Measurements from ENCODE around the gene GSTM4.
"Not testable (repeated sequence)": the region's sequence is repeated elsewhere in the genome, so short reads cannot be mapped to it uniquely, and the experiment has no call there.

GRCh38 chr1:109684777-109685176, 28.9 kb downstream of the GSTM4 start:
- TF ChIP-seq, protein P1, sequence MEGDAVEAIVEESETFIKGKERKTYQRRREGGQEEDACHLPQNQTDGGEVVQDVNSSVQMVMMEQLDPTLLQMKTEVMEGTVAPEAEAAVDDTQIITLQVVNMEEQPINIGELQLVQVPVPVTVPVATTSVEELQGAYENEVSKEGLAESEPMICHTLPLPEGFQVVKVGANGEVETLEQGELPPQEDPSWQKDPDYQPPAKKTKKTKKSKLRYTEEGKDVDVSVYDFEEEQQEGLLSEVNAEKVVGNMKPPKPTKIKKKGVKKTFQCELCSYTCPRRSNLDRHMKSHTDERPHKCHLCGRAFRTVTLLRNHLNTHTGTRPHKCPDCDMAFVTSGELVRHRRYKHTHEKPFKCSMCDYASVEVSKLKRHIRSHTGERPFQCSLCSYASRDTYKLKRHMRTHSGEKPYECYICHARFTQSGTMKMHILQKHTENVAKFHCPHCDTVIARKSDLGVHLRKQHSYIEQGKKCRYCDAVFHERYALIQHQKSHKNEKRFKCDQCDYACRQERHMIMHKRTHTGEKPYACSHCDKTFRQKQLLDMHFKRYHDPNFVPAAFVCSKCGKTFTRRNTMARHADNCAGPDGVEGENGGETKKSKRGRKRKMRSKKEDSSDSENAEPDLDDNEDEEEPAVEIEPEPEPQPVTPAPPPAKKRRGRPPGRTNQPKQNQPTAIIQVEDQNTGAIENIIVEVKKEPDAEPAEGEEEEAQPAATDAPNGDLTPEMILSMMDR (IDR thresholded peaks at IDR 0.05) = not testable (repeated sequence)
- not testable (repeated sequence) for TF ChIP-seq POLR2A, EP300 (IDR thresholded peaks at IDR 0.05)

All from tibial nerve (tissue), 4 donors.